Spleen (tissue), 11 donors: ENCODE measurements around the gene REXO5. TPM values are rescaled to one million over a fixed set of nuclear protein-coding genes. Genes with fewer than 3 reads are reported as not detected.
A peak's percentile ranks its signal among the peaks of the same experiment; 100 is the strongest.

Experiments used
- DNase-seq: peaks from one replicate; pipeline ENCODE4 v3.0.0-alpha.2; 2020
- H3K27ac ChIP-seq, 8 donors: fragments of 200-600 bp; sonication (generic) in 7 of 8; 1 replicate in 4 of 8; 2 replicates in 4 of 8; pipeline versions ENCODE4 v1.5.0 to v1.8.0; 2016 to 2021; ENCODE audit warnings: inconsistent platforms in 4 of 8, mild to moderate bottlenecking in 4 of 8, moderate library complexity in 1 of 8
- H3K27me3 ChIP-seq, 7 donors: fragments of 200-600 bp; sonication (generic) in 6 of 7; replicated peaks in 1 of 7; 1 replicate in 4 of 7; 2 replicates in 3 of 7; pipeline versions ENCODE4 v1.5.0 to v1.8.0; 2016 to 2021; ENCODE audit warnings: inconsistent platforms in 3 of 7, mild to moderate bottlenecking in 1 of 7
- H3K36me3 ChIP-seq, 6 donors: fragments of 200-600 bp; sonication (generic) in 5 of 6; 1 replicate in 4 of 6; 2 replicates in 2 of 6; pipeline versions ENCODE4 v1.5.0 to v1.8.0; 2016 to 2021; ENCODE audit warnings: inconsistent platforms in 2 of 6
- H3K4me1 ChIP-seq, 6 donors: fragments of 200-600 bp; sonication (generic) in 5 of 6; 1 replicate in 3 of 6; 2 replicates in 3 of 6; pipeline versions ENCODE4 v1.5.0 to v1.8.0; 2016 to 2021; ENCODE audit warnings: inconsistent platforms in 3 of 6
- H3K4me3 ChIP-seq, 8 donors: fragments of 200-600 bp; sonication (generic) in 7 of 8; 1 replicate in 4 of 8; 2 replicates in 4 of 8; pipeline versions ENCODE4 v1.5.0 to v1.8.0; 2016 to 2021; ENCODE audit warnings: inconsistent platforms in 4 of 8, mild to moderate bottlenecking in 4 of 8, moderate library complexity in 2 of 8
- H3K9me3 ChIP-seq, 8 donors: fragments of 200-600 bp; sonication (generic) in 7 of 8; 1 replicate in 4 of 8; 2 replicates in 4 of 8; pipeline versions ENCODE4 v1.5.0 to v1.8.0; 2016 to 2021; ENCODE audit warnings: inconsistent platforms in 4 of 8
- POLR2A ChIP-seq, 3 donors: fragments of 450-650 bp; IDR thresholded peaks; one replicate each; pipeline ENCODE4 v1.5.1; 2017; ENCODE audit warnings: antibody characterized with exemption in 3 of 3, mild to moderate bottlenecking in 1 of 3
- POLR2AphosphoS5 ChIP-seq, 3 donors: sonication (generic); formaldehyde crosslinking; IDR thresholded peaks; one replicate each; pipeline ENCODE4 v1.5.1; 2017; ENCODE audit warnings: antibody characterized with exemption in 3 of 3
- WGBS, 5 donors: extraction: QIAGEN DNeasy Blood & Tissue Kit in 3 of 5; methylation state at CpG; one replicate each; pipeline versions ENCODE4 v1.1.5 to v1.1.7; 2013 to 2018; 5-methylcytosine and 5-hydroxymethylcytosine counted together
- intact Hi-C: fragments of 100-400 bp; cut with DNase I; formaldehyde crosslinking; loops from one replicate; pipeline ENCODE4 v1.15.0; 2023; ENCODE audit warnings: low total_unique reads
- polyA plus RNA-seq, 3 donors: library from polyadenylated mRNA; stranded (reverse); fragments of 200-250 nt; gene quantifications; one replicate each; pipeline ENCODE4 v1.2.1, GENCODE V29; 2013
- total RNA-seq, 7 donors: library from RNA; depleted of rRNA in 3 of 7; stranded (reverse); fragments of >200 nt in 3 of 7; fragmentation: NEBNext Ultra II Directional in 4 of 7; extraction: Animal tissue kit (Norgen Biotek cat#: 25700) in 4 of 7; gene quantifications; one replicate each; pipeline versions ENCODE4 v1.1.0 to v1.2.1, GENCODE V29; 2016 to 2021
- TF ChIP-seq, protein P1 (sequence below), 11 experiments: fragments of 200-600 bp in 7 of 11; fragments of 450-650 bp in 4 of 11; sonication (generic) in 4 of 11; IDR thresholded peaks in 8 of 11; conservative IDR thresholded peaks in 3 of 11; 1 replicate in 7 of 11; 2 replicates in 4 of 11; pipeline versions ENCODE4 v1.4.0 to v1.8.0; 2016 to 2021; ENCODE audit warnings: antibody characterized with exemption in 11 of 11, inconsistent platforms in 4 of 11, mild to moderate bottlenecking in 1 of 11
- donor health status: healthy with polysubstance abuse.
- donor health status: DM: no; HTN: no; CAD: no; lungs with moderate emphysema.
- donor health status: DM: no; HTN: no; CAD: no.
- donor health status: Bipolar disorder and iron deficiency.
- donor health status: healthy.
- donor health status: DM: no; HTN: no; CAD: no.
- donor health status: DM: yes; HTN: yes; CAD: no.

Gene REXO5
- total and polyA plus RNA-seq, 10 donors = 0.46 to 3.7 (median 1.5) TPM

DNA sequence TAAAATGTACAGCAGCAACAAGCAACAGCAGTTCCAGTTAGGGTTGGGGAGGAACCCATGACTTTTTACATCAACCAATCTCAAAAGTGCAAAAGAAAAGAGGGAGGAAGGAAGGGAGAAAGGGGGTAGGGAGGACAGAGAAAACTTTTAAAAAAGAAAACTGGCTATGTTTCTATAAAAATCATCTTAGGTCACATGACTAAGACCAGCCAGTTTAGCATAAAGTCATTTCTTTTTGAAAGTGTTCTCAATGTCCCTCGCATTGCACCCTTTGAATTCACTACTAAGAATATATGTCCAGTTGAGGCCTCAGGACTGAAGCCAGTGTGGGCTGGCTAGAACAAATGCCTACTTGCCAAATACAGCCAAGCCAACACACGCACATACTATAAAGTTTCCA lies 64.9 kb downstream of the REXO5 start:
- Histone ChIP-seq H3K9me3 (no peaks in the 10 kb centered on the region), H3K4me1 (peaks cover 15 to 98% (median 51%) of the 10 kb centered on the region in 6 donors), H3K4me3 (no peak overlapping the region), H3K27ac (peak overlapping the region in 5 of 8 donors; percentile 24 to 75 (median 50)), H3K27me3 (no peaks in the 10 kb centered on the region), H3K36me3 (no peaks in the 10 kb centered on the region)
- no peak for DNase-seq
- 44 to 96% (median 72%) methylated on average over 2 of the region's 2 CpGs for WGBS, 5 donors
- intact Hi-C loops = no loop called here
- no peak for TF ChIP-seq POLR2A (IDR thresholded peaks at IDR 0.05)
- TF ChIP-seq, protein P1, sequence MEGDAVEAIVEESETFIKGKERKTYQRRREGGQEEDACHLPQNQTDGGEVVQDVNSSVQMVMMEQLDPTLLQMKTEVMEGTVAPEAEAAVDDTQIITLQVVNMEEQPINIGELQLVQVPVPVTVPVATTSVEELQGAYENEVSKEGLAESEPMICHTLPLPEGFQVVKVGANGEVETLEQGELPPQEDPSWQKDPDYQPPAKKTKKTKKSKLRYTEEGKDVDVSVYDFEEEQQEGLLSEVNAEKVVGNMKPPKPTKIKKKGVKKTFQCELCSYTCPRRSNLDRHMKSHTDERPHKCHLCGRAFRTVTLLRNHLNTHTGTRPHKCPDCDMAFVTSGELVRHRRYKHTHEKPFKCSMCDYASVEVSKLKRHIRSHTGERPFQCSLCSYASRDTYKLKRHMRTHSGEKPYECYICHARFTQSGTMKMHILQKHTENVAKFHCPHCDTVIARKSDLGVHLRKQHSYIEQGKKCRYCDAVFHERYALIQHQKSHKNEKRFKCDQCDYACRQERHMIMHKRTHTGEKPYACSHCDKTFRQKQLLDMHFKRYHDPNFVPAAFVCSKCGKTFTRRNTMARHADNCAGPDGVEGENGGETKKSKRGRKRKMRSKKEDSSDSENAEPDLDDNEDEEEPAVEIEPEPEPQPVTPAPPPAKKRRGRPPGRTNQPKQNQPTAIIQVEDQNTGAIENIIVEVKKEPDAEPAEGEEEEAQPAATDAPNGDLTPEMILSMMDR (IDR thresholded peaks at IDR 0.05 in 8 of 11, conservative IDR thresholded peaks at IDR 0.05 in 3 of 11) = no peak
- TF ChIP-seq POLR2AphosphoS5 (IDR thresholded peaks at IDR 0.05) = no peak

DNA sequence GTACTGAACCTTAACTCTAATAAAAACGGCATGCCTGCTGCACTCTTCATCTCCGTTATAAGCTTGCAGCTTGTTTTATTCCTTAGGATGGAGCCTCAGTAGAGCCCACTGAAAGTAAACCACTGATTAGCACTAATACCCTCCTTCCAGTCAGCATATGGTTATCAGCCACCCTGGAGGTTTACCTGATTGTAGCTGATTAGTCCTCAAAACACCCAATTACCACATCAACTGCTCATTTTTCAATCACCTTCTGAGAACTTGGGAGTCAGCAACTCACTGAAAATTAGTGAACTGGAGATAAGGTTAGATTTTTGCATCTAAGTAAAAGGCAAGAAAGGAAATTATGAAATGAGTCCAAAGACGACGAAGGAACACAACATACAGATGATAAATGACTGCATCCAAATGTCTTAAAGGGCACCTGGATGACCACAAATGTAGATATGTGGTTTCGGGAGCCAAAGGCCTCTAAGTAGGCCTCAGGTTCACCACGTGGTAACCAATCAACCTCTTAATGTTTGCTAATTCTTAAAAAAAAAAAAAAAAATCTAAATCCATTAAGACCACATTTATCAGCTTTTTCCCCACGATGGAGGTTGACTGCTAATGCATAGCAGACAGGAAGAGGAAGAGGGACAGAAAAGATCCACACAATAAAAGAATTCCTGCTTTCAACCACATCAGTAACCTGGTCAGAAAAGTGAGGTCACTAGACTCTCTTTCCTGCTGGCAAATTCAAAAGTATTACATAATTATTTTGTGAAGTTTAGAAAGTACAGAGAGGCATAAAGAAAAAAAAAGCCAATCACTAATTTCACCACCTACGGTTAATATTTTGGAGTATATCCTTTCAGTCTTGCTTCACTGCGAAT lies 65.9 kb downstream of the REXO5 start:
- no peaks in the 10 kb centered on the region for H3K9me3 ChIP-seq
- peaks cover 9 to 89% (median 47%) of the 10 kb centered on the region in 6 donors for H3K4me1 ChIP-seq
- no peaks in the 10 kb centered on the region for H3K36me3 ChIP-seq
- DNase-seq = no peak
- no peaks in the 10 kb centered on the region for H3K27me3 ChIP-seq
- peak overlapping the region in 4 of 8 donors; percentile 50 to 82 (median 72) for H3K27ac ChIP-seq
- no peak overlapping the region for H3K4me3 ChIP-seq
- 62 to 72% (median 64%) methylated on average over 9 of the region's 9 CpGs for WGBS, 5 donors
- intact Hi-C loops = no loop called here
- no peak for TF ChIP-seq POLR2AphosphoS5 (IDR thresholded peaks at IDR 0.05)
- TF ChIP-seq, protein P1 (IDR thresholded peaks at IDR 0.05 in 8 of 11, conservative IDR thresholded peaks at IDR 0.05 in 3 of 11) = no peak
- TF ChIP-seq POLR2A (IDR thresholded peaks at IDR 0.05) = no peak

DNA sequence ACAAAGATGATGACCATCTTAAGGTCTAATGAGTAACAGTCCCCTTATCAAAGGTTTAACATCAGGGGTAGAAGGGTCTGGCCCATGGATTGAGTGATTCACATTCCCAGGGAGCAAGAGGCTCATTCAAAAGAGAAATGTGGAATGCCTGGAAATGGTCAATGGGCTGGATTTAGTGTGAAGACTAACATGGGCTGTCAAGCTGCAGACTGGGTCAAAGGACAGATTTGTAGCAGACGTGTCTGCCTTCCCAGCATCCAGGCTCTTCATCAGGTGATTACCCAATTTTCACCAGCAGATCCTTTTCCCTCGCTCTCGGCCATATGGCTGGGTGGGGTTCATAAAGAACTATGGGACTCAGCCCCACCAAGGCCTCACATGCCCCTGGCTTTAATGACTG lies 67.0 kb downstream of the REXO5 start:
- H3K9me3 ChIP-seq = no peaks in the 10 kb centered on the region
- peak overlapping the region in 6 of 8 donors; percentile 39 to 82 (median 70) for H3K27ac ChIP-seq
- no peaks in the 10 kb centered on the region for H3K36me3 ChIP-seq
- intact Hi-C loops = no loop called here
- no peak for DNase-seq
- TF ChIP-seq POLR2AphosphoS5 (IDR thresholded peaks at IDR 0.05) = no peak
- no peak for TF ChIP-seq POLR2A (IDR thresholded peaks at IDR 0.05)
- TF ChIP-seq, protein P1 (IDR thresholded peaks at IDR 0.05 in 8 of 11, conservative IDR thresholded peaks at IDR 0.05 in 3 of 11) = no peak
- no peaks in the 10 kb centered on the region for H3K27me3 ChIP-seq
- H3K4me3 ChIP-seq = no peak overlapping the region
- H3K4me1 ChIP-seq = peaks cover 9 to 89% (median 42%) of the 10 kb centered on the region in 6 donors
- 82 to 97% (median 87%) methylated on average over 3 of the region's 3 CpGs for WGBS, 5 donors

DNA sequence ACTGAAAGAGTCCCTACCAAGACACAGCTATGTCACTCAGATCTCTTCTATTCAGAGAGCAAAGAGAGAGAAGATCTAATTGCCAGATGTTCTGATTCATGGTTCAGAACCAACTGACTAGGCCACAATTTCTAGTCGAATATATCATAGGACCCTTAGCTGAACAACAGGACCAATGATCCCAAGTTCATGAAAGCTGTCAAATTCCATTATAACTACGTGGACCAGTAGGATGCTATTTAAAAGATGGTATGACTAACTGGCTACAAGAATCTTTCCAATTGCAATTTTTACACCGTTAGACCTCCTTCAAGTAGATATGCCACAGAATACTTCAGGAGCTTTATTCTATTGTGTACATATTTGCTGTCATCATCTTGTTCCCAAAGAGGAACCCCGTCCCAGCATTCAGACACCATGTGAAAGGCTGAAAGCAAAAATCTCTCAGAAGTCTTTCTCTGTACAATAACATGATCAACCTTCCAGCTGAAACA lies 67.8 kb downstream of the REXO5 start:
- no peaks in the 10 kb centered on the region for H3K27me3 ChIP-seq
- 65 to 79% (median 72%) methylated on average over 4 of the region's 4 CpGs for WGBS, 5 donors

More for the DNA sequence above, 67.8 kb downstream of the REXO5 start:
- Histone ChIP-seq H3K4me3 (peak overlapping the region in 1 of 8 donors; percentile 44), H3K4me1 (peaks cover 10 to 89% (median 45%) of the 10 kb centered on the region in 6 donors), H3K36me3 (no peaks in the 10 kb centered on the region), H3K27ac (peak overlapping the region; percentile 39 to 82 (median 64)), H3K9me3 (no peaks in the 10 kb centered on the region)
- intact Hi-C loops = no loop called here
- DNase-seq = no peak
- TF ChIP-seq, protein P1 (IDR thresholded peaks at IDR 0.05 in 8 of 11, conservative IDR thresholded peaks at IDR 0.05 in 3 of 11) = no peak
- TF ChIP-seq POLR2AphosphoS5 (IDR thresholded peaks at IDR 0.05) (no peak), POLR2A (IDR thresholded peaks at IDR 0.05) (no peak)
